Chondrocyte (in vitro differentiated cells): ENCODE measurements around the gene MTHFD2. TPM values are rescaled to one million over a fixed set of nuclear protein-coding genes. Genes with fewer than 3 reads are reported as not detected.
A peak's percentile ranks its signal among the peaks of the same experiment; 100 is the strongest.

Experiments
- DNase-seq: peaks from one replicate; pipeline ENCODE4 v3.0.0; 2021; ENCODE audit warnings: mixed read lengths, low spot score
- H3K27ac Mint-ChIP-seq: one replicate; pipeline ENCODE4 v1.8.0; 2021; ENCODE audit warnings: mild to moderate bottlenecking, moderate library complexity, mixed read lengths; ENCODE audit not compliant: unreplicated experiment
- H3K27me3 Mint-ChIP-seq: 2 replicates; pipeline ENCODE4 v1.8.0; 2021; ENCODE audit warnings: low read depth, mixed read lengths
- H3K36me3 Mint-ChIP-seq: 2 replicates; pipeline ENCODE4 v1.8.0; 2021; ENCODE audit warnings: low read depth, mixed read lengths
- H3K4me1 Mint-ChIP-seq: 2 replicates; pipeline ENCODE4 v1.8.0; 2021; ENCODE audit warnings: low read depth, mild to moderate bottlenecking, mixed read lengths
- H3K4me3 Mint-ChIP-seq: one replicate; pipeline ENCODE4 v1.8.0; 2021; ENCODE audit warnings: mild to moderate bottlenecking, moderate library complexity, mixed read lengths; ENCODE audit not compliant: unreplicated experiment
- H3K9me3 Mint-ChIP-seq: 2 replicates; pipeline ENCODE4 v1.8.0; 2021; ENCODE audit warnings: low read depth, mixed read lengths
- total RNA-seq: library from RNA; stranded (reverse); gene quantifications from 3 replicates; pipeline ENCODE4 v1.2.1, GENCODE V29; 2021
- TF ChIP-seq, protein P1 (sequence below): fragments of 200-600 bp; sonication (generic); IDR thresholded peaks from 2 replicates; pipeline ENCODE4 v1.5.0; 2021; ENCODE audit warnings: antibody characterized with exemption, mild to moderate bottlenecking, moderate library complexity

Gene MTHFD2
- total RNA-seq, 1 donor from 2014 or later: 363 TPM

DNA sequence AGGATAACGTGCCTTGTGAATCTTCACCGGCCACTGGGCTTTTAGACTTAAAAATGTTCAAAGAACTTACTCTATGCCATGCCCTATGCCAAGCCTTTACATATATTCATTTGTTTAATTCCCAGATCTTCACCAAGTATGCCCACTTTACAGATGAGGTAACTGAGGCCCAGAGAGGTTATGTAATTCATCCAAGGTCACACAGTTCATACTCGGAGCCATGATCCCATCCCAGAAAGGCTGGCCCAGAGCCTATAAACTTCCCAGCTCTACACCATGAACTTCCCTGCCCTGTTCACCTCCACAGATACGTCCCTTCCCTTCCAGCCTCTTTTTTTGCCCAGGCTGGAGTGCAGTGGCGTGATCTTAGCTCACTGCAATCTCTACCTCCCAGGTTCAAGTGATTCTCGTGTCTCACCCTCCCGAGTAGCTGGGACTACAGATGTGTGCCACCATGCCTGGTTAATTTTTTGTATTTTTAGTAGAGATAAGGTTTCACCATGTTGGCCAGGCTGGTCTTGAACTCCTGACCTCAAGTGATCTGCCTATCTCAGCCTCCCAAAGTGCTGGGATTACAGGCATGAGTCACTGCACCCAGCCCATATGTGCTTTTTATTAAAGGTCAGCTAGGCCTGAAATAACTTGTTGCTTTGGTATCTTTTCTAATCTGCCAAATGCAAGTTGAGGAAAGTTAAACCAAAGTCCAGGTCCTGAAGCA, 44.1 kb downstream of the MTHFD2 start:
- Mint-ChIP-seq H3K4me1 (peaks cover 4% of the 10 kb centered on the region), H3K4me3 (no peak overlapping the region), H3K27me3 (no peaks in the 10 kb centered on the region), H3K36me3 (peaks cover 1% of the 10 kb centered on the region), H3K27ac (no peak overlapping the region), H3K9me3 (peaks cover 8% of the 10 kb centered on the region)
- TF ChIP-seq, protein P1, sequence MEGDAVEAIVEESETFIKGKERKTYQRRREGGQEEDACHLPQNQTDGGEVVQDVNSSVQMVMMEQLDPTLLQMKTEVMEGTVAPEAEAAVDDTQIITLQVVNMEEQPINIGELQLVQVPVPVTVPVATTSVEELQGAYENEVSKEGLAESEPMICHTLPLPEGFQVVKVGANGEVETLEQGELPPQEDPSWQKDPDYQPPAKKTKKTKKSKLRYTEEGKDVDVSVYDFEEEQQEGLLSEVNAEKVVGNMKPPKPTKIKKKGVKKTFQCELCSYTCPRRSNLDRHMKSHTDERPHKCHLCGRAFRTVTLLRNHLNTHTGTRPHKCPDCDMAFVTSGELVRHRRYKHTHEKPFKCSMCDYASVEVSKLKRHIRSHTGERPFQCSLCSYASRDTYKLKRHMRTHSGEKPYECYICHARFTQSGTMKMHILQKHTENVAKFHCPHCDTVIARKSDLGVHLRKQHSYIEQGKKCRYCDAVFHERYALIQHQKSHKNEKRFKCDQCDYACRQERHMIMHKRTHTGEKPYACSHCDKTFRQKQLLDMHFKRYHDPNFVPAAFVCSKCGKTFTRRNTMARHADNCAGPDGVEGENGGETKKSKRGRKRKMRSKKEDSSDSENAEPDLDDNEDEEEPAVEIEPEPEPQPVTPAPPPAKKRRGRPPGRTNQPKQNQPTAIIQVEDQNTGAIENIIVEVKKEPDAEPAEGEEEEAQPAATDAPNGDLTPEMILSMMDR: no peak
- no peak for DNase-seq

DNA sequence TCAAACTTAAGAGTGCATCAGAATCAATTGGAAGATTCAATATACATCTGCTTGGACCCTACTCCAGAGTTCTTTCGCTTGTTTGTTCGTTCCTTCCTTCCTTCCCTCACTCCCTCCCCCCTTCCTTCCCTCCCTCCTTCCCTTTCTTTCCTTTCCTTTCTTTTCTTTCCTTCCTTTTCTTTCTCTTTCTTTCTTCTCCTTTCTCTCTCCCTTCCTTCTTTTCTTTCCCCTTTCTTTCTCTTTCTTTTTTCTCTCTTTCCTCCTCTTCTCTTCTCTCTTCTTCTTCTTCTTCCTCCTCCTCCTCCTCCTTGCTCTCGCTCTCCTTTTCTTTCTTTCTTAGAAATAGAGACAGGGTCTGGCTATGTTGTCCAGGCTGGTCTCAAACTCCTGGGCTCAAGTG, 45.9 kb downstream of the MTHFD2 start:
- H3K4me1 Mint-ChIP-seq: no peaks in the 10 kb centered on the region
- peaks cover 3% of the 10 kb centered on the region for H3K9me3 Mint-ChIP-seq
- H3K27ac Mint-ChIP-seq: no peak overlapping the region
- no peak overlapping the region for H3K4me3 Mint-ChIP-seq
- H3K27me3 Mint-ChIP-seq: no peaks in the 10 kb centered on the region
- no peaks in the 10 kb centered on the region for H3K36me3 Mint-ChIP-seq
- DNase-seq: no peak
- TF ChIP-seq, protein P1: no peak

DNA sequence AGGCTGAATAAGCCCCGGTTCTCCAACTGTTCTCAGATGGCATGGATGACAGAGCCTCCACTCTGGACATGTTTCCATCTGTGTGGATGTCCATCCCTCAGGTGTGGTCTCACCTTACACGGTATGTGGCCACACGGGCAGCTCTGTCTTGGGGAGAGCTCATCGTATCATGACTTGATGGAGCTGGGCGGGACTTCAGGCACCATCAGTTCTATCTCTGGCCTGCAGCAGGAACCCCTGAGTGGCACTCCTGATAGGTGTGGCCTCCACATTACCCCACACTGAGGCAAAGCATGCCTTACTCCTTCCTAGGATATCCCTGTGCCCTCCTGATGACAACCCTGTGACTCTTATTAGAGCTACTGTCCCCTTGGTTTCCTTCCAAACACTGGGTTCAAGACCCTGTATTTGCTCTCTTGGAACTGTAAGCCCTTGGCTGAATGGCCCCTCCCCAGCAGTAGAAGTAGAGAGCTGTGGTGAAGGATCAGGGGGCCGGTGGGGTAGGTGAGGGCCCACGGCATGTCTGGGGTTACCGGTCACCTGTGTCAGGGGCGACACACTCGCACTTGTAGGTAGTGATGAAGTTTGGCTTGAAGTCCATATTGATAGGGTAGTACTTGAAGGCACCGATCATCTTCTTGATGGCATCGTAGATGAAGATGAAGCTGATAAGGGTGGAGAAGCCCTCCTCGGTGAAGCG, 48.2 kb downstream of the MTHFD2 start:
- Mint-ChIP-seq H3K27ac (no peak overlapping the region), H3K27me3 (peaks cover 2% of the 10 kb centered on the region), H3K36me3 (no peaks in the 10 kb centered on the region), H3K9me3 (no peaks in the 10 kb centered on the region), H3K4me3 (no peak overlapping the region), H3K4me1 (no peaks in the 10 kb centered on the region)
- TF ChIP-seq, protein P1: no peak
- peak; percentile 42 for DNase-seq

DNA sequence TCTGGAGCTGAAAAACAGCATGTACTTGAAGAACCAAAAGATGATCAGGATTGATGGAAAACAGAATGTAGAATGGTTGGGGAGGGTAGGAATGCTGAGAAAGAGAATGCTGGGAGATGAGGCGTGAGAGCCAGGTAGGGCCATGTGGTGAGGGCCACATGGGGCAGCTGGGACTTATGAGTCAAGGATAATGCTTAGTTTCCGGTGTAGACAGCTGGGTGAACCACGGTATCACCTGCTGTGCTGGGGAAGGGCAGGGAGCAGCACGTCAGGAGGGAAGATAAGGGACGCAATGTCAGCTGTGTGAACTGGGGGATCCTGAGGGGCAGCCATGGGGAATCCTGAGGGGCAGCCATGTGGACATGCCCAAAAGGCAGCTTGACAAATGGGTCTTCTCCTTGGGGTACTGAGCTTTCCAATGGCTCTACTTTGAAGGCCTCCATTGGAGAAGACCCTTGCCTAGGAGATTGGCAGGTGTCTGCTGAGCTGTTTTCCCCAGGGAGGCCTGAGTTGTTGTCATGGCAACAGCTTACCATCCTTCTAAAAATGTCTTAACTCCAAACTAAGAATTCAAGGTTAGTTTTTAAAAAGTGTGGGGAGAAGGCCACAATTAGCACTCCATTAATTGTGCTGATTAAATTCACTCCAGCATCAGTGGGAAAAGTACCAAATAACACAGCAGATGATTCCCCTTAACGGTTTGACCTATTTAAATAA, 51.1 kb downstream of the MTHFD2 start:
- H3K36me3 Mint-ChIP-seq: no peaks in the 10 kb centered on the region
- no peak for DNase-seq
- no peak overlapping the region for H3K4me3 Mint-ChIP-seq
- H3K27me3 Mint-ChIP-seq: peaks cover 2% of the 10 kb centered on the region
- TF ChIP-seq, protein P1: no peak
- H3K9me3 Mint-ChIP-seq: no peaks in the 10 kb centered on the region
- H3K27ac Mint-ChIP-seq: no peak overlapping the region
- H3K4me1 Mint-ChIP-seq: peaks cover 6% of the 10 kb centered on the region

DNA sequence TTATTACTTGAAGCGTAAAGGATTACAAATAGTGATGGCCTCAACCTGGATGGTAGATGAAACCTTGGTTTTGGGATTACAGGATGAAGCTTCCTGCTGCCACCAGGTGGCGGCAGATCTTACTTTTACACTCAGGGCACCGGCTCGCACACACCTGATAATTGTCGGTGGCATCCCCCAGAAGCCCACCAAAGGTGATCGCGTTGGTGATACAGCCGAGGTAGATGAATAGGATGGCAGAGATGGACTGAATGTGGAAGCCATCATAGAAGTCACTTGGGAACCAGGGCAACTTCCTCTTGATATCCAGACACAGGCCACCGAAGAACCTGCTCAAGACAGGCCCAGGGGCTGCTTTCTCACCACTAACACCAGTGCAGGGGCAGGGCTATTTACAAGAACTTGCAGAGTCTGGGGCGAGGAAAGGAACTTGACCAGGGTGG, 51.8 kb downstream of the MTHFD2 start:
- Mint-ChIP-seq H3K27me3 (peaks cover 2% of the 10 kb centered on the region), H3K4me3 (no peak overlapping the region), H3K27ac (no peak overlapping the region), H3K9me3 (no peaks in the 10 kb centered on the region), H3K4me1 (peaks cover 6% of the 10 kb centered on the region), H3K36me3 (no peaks in the 10 kb centered on the region)
- TF ChIP-seq, protein P1: peak; percentile 90
- DNase-seq: no peak
